Pericardium fibroblast (primary cell): Measurements from ENCODE around the gene CD72. TPM values are rescaled to one million over a fixed set of nuclear protein-coding genes. Genes with fewer than 3 reads are reported as not detected.

Source experiments
- total RNA-seq: library from RNA; depleted of rRNA; stranded (reverse); fragments of >200 nt; gene quantifications from 2 replicates; pipeline ENCODE4 v1.2.3, GENCODE V29; 2015

Gene CD72, protein sequence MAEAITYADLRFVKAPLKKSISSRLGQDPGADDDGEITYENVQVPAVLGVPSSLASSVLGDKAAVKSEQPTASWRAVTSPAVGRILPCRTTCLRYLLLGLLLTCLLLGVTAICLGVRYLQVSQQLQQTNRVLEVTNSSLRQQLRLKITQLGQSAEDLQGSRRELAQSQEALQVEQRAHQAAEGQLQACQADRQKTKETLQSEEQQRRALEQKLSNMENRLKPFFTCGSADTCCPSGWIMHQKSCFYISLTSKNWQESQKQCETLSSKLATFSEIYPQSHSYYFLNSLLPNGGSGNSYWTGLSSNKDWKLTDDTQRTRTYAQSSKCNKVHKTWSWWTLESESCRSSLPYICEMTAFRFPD
- total RNA-seq, result 1.6 and 2.2 TPM in 2 replicates

DNA sequence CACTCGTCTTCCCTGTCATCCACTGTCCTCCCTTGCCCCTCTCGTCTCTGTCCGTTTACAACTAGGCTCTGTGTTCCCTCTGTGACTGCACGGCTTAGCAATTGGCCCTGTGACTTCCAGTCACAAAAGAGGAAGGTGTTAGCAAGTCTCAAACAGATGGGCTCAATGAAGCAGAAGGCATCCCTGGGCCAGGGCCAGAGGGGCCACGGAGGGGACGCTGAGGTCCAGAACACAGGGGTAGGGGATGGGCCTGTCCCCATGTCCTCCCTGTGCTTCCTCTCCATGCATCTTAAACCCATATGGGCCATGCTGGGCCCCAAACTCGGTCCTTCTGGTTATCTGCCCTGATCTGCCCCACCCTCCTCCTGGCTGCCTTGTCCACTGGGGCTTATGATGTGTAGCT is at the start of gene CD72:
Gene CD72 (minus strand): TSS at position 89 of the 403 bp plus-strand sequence. CDS start 110 bp downstream, outside the sequence.

DNA sequence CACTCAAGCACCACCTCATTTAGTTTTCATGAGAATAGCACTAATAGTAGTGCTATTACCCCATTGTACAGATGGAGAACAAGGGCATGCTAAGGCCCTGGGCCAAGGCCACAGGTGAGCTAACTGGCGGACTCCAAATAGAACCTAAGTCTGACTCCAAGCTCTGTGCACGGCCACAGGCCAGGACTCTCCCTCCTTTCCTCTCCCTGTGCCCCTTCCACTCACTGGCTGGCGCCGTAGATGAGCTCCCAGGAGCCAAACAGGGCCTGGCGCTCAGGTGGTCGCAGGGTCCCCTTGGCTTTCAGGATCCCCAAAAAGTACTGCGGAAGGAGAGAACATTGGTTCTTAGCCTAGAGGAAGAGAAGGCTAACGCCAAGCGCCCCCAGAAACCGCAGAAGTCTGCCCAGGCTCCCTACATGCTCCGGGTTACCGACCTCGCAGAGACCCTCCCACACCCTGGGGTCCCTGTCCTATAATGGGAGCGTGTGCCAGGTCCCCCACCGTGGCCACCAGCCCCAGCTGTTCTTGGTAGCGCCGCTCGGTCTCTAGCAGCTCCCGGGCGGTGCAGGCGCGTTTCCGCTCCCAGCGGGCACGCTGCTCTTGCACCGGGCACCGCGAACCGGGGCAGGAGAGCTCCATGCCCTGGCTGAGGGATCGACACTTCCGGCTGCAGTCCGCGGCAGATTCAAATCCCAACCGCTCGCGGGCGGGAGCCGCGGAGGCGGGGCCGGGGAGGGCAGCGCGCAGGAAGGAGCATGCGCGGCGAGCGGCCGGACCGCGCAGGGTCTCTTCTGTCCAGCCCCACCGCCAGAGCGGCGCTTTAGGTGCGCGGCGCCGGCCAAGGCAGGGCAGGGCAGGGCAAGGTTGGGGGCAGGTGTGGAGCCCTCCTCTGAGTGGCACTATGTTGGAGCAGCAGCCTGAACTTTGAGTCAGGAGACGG is 46.6 kb upstream of the CD72 start, which contains the start of gene ARHGEF39:
Gene ARHGEF39 (minus strand): TSS at position 665 of the 940 bp plus-strand sequence. CDS start 26 bp downstream, at position 639.

DNA sequence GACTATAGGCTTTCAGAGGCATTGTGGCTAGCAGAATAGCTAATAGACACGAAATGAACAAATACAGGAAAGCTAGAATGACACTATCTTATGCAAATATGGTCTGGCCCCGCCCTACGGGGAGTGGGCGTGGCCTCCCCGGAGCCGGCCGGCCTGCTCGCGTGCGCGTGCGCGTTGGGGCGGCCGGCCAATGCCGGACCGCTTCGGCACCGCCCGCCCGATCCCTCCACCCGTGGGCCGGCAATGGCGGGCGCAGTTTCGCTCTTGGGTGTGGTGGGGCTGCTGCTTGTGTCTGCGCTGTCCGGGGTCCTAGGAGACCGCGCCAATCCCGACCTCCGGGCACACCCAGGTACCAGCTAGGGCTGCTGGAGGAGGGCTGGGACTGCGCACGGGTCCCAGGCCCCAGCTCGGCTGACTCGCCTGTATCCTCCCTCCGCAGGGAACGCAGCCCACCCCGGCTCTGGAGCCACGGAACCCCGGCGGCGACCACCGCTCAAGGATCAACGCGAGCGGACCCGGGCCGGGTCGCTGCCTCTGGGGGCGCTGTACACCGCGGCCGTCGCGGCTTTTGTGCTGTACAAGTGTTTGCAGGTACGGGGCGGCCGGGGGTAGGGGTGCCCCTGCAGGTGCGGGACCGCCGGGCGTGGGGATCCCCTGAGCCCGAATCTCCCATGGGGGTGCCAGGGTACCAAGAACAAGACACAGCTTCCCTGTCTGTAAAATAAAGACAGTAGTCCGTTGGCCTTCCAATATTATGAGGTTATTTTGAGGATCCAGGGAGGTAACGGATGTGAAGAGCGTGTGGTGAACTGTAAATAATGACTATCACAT is 40.1 kb upstream of the CD72 start, which contains the start of gene CCDC107:
Gene CCDC107 (plus strand): TSS at position 156 of the 831 bp plus-strand sequence. CDS start 88 bp downstream, at position 244.

DNA sequence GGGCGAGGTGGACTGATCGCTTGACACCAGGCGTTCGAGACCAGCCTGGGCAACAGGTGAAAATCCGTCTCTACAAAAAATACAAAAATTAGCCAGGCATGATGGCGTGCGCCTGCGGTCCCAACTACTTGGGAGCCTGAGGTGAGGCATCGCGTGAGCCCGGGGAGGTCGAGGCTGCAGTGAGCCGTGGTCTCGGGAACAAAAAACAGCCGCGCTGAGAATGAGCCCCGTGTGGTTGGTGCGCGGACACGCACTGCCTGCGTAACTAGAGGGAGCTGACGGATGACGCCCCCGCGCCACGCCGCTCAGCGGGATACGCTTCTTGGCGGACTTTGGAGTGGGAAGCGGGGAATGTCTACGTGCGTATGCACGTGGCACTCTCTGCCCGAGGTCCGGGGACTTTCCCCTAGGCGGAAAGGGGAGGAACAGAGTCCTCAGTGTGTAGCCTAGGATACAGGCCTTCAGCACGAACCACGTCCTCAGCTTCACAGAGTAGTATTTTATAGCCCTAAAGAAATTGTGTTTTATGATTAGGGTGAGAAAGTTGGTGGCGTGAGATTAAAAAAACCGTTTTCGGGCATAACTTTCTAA is 39.4 kb upstream of the CD72 start, which contains the start of gene RMRP:
Gene RMRP (minus strand): TSS at position 474 of the 591 bp plus-strand sequence.

DNA sequence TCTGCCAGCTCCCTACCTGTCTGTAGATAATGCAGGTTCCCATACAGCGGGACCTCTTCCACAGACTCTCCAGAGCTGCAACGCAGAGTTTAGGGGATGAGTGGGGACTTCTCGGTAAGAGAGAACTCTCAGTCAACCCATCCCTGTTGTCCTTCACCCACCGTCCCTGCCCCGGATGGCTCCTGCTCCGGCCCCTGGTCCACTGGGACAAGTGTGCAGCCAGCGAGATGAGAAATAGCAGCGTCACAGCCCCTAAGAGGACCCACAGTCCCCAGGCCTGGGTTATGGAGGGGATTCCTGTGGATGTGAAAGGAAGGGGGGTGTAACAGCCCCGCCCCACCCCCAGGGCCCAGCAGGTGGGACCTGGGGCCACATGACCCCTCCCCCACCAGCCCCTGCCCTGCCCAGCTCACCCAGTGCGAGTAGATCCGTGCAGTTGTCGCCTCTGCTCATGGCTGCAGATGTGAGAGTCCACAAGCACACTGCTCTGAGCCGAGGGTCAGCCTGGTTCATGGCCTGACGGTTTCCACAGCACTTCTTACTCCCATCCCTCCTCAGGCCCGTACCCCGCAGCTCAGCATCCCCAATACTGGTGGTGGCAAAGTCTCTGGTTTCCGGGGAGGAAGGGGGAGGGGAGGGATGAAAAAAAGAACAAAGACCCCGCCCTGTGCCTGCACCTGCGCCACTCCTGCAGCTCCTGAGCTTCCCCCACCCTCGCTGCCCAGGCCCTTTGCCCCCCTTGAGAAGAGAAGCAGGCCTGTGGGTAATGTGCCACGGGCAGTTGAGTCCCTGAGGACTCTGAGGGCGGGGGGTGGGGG is 32.3 kb upstream of the CD72 start, which contains the start of gene SIT1:
Gene SIT1 (minus strand): TSS at position 591 of the 818 bp plus-strand sequence. CDS start 78 bp downstream, at position 513.

DNA sequence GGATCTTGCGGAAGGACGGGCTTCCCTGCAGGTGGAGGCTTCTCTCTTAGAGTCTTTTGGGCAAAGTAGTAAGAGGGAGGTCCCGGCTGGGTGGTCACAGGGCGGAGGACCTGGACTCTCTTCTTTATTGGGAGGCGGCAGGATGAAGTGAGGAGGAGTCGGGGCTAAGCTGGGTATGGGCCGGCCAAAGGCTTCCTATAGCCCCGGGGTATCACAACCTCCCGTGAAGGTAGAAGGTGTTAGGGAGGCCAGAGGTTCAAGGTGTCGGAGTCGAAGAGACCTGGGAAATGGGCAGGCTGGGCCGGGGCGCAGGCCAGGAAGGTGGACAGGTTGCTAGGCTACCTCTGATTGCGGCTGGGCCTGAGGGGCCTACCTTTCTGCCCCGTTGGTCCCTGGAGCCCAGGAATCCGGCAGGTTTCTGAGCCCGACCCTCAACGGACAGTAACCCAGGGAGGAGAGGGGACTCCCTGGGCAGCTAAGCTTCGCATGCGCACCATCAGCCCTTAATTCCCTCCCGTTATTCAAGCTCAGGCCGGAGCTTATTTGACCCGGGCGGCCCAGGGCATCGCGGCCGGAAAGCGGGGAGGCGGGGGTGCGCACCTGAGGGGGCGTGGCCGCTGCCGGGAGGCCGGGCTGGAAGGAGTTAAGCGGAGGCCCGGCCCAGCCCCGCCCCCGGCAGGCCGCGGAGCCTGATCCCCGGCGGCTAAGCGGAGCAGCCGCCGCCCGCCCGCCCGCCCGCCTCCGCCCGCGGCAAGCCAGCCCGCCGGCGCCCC is 13.4 kb downstream of the CD72 start, which contains the start of gene TESK1:
Gene TESK1 (plus strand): TSS at position 685 of the 773 bp plus-strand sequence. CDS start 358 bp downstream, outside the sequence.

Other genes with a start within 250 kb of the CD72 start
- gene RUSC2, start 128.3 kb downstream of the CD72 start, total RNA-seq, result 21.5 and 58.0 TPM in 2 replicates
- gene TESK1, start 13.2 kb downstream of the CD72 start, total RNA-seq, result 20.8 and 31.1 TPM in 2 replicates
- not detected in 2 replicates for gene SIT1, start 32.5 kb upstream of the CD72 start, total RNA-seq
- gene RMRP, start 39.6 kb upstream of the CD72 start, total RNA-seq, result 6,385 and 12,356 TPM in 2 replicates
- 18.2 and 31.6 TPM in 2 replicates for gene CCDC107, start 39.9 kb upstream of the CD72 start, total RNA-seq
- 0.23 and 1.5 TPM in 2 replicates for gene ARHGEF39, start 46.8 kb upstream of the CD72 start, total RNA-seq
- gene CA9, start 55.5 kb upstream of the CD72 start, total RNA-seq, result 0.77 and 2.9 TPM in 2 replicates
- gene TPM2, start 71.5 kb upstream of the CD72 start, total RNA-seq, result 655 and 1,286 TPM in 2 replicates
- 204 and 344 TPM in 2 replicates for gene TLN1, start 113.8 kb upstream of the CD72 start, total RNA-seq
- gene CREB3, start 114.3 kb upstream of the CD72 start, total RNA-seq, result 50.4 and 62.5 TPM in 2 replicates
- gene GBA2, start 130.8 kb upstream of the CD72 start, total RNA-seq, result 18.2 and 22.5 TPM in 2 replicates
- gene RGP1, start 130.9 kb upstream of the CD72 start, total RNA-seq, result 11.3 and 14.5 TPM in 2 replicates
- gene MSMP, start 135.9 kb upstream of the CD72 start, total RNA-seq, result not detected in 2 replicates
- 13.5 and 17.3 TPM in 2 replicates for gene NPR2, start 173.2 kb upstream of the CD72 start, total RNA-seq
- gene SPAG8, start 193.8 kb upstream of the CD72 start, total RNA-seq, result 0.09 and 0.82 TPM in 2 replicates
- 14.8 and 17.4 TPM in 2 replicates for gene HINT2, start 196.6 kb upstream of the CD72 start, total RNA-seq
- gene FAM221B, start 210.3 kb upstream of the CD72 start, total RNA-seq, result not detected in 2 replicates
- gene TMEM8B, start 210.8 kb upstream of the CD72 start, total RNA-seq, result 5.8 and 6.0 TPM in 2 replicates